Erythroblast (primary cell): ENCODE measurements around the gene BRD3OS.

Experiments
- GATA1 ChIP-seq: IDR thresholded peaks from 2 replicates; pipeline ENCODE4 v1.6.1; 2011; ENCODE audit warnings: low read depth, mild to moderate bottlenecking, control low read depth, low read length, moderate library complexity
- POLR2A ChIP-seq: IDR thresholded peaks from 2 replicates; pipeline ENCODE4 v1.6.1; 2011; ENCODE audit warnings: mild to moderate bottlenecking, low read length

- TF ChIP-seq POLR2A, result no peak
- TF ChIP-seq GATA1, result no peak
These were observed 25.4 kb upstream of the BRD3OS start for GRCh38 chr9:133999851-134000265.
